Stimulated activated CD8-positive, alpha-beta memory T cell treated with anti-CD3 and anti-CD28 coated beads, Interleukin-15, amount 100 ng/mL, for 1 hour (primary cell): ENCODE results near the gene CDK18.

ENCODE experiments used
- DNase-seq: peaks from one replicate; pipeline ENCODE4 v3.0.0-alpha.2; 2020; ENCODE audit warnings: low read depth

The CDK18 gene

DNA sequence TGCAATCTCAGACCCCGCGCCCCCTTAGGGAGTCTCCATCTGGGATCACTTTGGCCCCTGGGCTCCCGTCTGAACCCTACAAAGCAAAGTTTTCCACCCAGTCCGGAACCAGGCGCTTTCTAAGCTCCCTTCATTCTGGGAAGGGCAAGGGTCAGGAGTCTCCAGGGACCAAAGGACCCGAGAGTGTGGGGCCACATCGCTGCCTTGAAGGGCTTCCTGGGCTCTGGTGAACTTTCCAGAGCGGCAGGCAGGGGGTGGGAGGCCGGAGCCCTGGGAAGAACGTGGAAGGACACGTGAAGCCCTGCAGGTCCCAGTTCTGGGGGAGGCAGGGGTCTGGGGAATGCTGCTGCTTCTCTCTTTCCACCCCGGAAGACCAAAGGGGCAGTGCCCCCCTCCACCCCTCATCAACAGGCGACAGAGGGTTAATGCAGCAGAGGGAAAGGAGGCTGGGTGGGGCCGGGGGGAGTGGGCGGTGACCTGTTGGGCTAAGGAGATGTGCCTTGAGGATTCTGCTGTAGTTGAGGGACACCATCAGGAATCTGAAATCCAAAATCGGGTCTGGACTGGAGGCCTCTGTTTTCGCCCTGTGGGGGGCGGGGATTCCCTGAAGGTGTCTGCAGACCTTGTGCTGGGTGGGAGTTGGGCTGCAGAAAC is 734 bp downstream of the CDK18 start:
- no peak for DNase-seq

DNA sequence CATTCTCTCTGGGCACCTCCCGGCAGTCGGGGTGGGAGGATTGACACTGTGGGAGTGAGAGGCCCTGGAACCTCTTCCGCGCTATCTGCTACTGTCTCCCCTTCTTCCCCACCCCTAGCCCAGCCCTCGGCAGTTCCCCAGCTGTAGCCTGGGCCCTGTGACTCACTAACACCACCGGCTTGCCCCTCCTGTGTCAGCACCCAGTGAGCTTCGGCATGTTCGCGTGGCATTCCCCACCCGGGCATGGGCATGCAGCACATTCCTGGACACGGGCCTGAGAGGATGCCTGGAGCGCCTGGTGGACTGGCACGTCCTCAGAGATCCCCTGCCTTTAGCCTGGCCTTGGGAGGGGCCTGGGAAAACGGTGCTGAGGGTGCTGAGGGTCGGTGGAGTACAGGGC is 1.3 kb downstream of the CDK18 start:
- no peak for DNase-seq

DNA sequence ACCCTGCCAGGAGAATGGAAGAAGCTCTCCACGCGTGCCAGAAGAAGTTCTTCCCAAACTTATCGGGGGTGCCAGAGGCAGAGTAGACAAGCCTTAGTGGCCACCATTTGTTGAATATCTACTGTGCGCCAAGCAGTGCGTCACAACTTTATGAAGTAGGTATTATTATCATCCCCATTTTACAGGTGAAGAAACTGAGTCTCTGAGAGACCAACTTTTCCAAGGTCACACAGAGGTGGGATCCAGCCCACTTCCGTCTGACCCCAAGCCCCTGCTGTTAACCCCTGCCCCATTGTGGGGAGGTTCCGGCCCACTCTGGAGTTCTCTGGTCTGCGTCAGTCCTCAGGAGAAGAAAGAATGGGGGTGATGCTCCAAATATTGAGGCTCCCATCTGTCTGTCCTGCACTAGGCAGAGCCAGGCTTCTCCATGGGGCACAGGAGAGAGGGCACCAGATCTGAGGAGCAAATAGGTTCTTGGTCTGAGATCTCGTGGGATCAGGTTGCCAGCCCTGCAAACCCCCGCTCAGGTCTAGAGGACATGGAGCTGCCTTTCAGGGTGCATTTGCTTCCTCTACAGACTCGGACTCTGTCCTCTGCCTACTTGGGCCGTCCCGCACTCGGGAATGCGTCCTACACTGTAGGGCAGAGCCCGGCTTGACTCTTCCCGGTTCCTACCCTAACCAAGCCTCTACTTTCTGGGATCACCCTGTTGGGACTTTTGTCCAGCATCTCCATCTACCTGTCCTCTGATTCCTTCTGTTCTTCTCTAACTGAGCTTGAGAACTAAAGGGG is 2.1 kb downstream of the CDK18 start:
- no peak for DNase-seq

DNA sequence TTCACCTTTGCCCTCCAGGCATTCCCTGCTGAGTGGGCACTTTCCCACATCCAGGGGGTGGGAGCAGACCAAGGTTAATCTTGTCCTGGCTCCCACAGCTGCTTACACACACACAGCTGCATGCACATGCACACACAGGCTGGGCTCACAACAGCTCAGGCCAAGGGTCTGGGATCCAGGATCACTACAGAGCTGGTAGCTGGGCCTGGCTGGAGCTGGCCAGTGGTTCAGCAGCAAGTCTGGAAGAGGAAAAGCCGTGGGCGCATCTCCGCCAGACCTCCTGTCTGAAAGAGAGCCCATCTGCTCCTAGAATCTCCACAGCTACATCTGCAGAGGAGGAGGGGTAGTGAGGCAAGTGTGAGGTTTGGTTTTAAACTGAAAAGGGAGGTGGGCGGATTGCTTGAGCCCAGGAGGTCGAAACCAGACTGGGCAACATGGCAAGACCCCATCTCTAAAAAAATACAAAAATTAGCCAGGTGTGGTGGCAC is 3.8 kb downstream of the CDK18 start:
- no peak for DNase-seq

DNA sequence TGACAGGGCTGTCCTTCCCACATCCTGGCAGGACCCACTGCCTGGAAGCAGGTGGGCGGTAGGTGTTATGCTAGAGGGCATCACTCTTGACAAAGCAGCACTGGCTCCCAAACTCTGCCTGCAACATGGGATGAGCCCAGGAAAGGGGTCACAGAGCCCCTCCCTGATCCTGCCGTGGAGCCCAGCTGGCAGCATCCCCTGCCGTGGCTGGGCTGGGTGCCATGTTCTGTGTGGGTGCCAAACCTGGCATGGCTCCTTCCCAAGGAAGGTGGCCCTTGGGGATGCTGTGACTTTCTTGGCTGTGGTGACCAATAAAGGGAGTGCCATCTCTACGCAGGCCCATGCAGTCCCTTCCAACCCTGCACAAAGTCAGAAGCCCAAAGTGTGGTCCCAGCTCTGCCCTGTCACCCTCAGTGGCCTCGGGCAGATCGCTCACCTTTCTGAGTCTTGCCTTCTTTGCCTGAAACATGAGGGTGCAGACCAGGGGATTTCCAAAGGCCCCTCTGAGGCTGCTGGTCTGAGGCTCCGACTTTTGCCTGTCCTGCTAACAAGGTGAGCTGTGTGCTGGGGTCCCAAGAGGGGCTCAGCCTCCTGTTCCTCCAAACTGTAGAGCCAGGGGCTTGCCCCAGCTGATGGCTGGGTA is 6.0 kb downstream of the CDK18 start:
- DNase-seq, result no peak

DNA sequence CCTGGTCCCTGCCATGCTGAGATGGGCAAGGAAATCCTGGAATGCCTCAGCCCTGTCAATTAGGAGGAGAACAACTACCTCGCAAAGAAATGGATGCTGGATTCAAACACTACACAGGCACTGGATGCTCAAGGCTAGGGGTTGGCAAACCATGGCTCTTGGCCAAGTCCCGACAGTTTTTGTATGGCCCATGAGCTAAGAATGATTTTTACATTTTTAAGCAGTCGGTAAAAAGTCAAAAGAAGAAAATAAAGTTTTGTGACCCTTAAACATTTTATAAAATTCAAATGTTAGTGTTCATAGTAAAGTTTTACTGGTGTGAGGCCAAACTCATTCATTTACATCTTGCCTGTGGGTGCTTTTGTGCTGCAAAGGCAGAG is 6.5 kb downstream of the CDK18 start:
- no peak for DNase-seq

DNA sequence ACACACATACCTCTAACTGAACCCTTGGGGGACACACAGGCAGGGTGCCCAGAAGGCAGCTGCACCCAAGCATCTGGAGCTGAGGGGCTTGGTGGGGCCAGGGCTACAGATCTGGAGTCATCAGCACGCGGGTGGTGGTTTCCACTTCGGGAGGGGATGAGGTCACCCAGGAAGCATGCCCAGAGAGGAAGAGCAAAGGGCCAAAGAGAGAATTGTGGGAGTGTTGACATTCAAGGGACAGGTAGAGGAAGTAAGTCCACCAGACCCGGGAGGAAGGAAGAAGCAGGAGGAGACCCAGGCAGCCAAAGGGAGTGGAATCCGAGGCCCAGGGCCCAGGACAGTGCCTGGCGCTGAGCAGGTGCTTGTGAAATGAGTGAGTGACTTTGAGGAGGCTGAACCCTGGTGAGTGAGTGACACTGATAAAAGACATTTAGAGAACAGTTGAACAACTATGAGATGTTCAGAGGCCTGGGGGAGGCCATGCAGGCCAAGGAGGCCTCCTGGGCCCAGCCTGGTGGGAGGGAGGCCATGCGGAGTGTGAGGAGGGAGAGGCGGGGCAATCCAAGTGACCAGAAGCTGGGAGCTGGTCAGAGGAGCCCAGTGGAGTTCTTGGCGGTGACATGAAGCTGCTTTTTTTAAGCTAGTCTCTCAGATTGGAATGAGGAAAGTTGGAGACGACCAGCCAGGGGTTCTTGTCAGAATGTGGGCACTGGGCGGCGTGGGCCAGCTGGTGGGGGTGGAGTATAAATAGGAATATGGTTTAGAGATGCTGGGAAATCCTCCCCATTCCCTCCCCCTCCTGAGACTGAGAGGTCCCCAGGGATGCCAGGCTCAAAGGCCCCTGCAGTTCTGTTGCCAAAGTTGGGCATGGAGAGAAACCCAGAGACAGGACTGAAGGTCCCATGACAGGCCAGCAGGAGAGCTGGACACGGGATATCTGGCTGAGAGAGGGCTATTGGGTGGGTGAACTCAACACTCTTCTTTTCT is 7.9 kb downstream of the CDK18 start:
- DNase-seq, result no peak

DNA sequence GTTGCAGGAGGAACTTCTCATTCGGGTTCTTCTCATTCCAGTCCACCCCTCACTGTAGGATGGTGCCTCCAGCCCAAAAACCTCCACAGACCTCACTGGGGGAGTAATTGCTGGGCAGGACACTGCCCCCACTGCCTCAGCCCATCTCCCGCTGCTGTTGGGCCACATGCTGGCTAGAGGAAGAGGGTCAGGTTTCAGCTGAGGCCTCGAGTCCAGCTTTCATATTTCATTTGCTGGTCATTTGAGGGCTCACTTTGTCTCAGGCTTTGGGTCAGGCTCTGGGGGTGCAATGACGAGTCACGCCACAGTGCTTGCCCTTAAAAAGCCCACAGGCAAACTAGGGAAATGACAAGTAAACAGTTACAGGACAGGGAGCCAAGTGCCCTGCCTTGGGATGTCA is 9.3 kb downstream of the CDK18 start:
- DNase-seq, result no peak

DNA sequence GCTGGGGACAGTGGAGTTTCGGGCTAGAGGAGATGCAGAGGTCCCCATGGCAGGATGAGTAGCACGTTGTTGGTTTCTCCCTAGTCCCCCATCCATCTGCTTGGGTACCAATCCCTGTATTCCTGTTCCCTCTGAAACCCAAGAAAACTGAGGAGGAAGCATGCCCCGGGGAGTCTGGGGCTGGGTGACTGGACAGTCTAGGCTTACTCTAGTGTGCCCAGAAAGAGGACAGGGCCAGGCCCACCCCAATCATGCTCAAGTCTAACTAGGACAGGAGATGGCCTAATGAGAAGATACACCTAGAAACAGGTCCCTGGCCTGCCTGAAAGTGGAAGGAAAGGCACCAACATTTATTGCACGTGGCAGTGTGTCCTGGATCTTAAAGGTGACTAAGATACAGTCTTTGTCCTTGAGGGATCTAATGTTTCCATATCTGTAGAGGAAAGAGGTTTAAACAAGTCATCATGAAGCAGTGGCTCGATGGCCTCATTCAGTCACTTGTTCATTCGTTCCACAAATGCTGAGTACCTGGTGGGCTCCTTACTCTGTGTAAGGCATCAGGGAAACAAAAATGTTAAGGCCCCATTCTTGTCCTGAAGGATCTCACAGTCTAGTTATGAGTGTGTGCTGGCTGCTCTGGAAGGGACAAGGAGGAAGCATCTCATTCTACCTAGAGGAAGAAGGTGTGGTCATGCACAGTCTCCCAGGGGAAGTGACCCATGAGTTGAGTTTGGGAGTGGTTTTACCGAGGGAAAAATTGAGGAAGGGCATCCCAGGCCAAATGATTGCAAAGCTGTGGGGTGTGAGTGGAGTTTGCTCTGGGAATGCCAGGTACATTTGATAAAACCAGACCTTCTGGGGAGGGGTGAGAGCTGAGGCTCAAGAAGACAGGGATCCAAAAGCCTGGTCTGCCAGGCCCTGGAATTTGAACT is 10.0 kb downstream of the CDK18 start:
- DNase-seq, result no peak

DNA sequence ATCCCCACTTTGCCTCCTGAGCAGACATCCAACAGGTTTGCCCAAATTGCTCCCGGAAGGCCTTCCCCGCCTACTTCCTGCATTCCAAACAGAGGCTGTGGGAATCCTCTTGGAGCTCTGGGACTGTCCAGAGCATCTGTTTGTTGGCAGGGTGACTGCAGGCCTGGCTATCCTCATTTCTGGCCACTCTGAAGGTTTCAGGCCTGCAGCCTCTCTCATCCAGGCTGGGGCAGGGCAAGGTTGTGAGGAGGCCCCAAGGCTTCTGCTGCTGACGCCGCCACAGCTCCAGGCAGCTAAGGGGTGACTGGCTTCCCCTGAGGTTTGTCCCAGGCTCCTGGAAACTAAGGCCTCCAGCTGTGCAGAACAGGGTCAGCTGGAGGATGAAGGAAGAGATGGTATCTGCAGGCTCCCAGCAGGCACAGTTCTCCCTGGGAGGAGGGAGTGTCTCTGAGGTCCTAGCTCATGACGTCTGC is 11.3 kb downstream of the CDK18 start:
- DNase-seq, result no peak

DNA sequence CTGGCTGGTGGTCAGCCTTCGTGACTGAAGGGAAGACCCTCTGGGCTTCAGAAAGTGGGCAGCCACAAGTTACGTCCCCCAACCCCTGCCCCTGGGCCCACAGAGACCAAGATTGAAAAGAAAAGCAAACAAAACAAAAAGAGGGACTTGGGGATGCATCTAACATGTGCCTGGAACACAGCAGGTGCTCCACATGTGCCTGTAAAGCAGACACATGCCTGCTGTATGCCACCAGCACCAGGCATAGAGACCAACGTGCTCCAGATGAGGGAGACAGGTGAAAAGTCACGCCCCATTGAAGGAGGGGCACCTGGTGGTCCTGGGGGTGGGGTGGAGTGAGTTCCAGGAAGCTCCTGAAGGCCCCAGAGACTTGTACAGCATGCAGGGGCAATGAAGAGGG is 11.9 kb downstream of the CDK18 start:
- DNase-seq, result no peak

DNA sequence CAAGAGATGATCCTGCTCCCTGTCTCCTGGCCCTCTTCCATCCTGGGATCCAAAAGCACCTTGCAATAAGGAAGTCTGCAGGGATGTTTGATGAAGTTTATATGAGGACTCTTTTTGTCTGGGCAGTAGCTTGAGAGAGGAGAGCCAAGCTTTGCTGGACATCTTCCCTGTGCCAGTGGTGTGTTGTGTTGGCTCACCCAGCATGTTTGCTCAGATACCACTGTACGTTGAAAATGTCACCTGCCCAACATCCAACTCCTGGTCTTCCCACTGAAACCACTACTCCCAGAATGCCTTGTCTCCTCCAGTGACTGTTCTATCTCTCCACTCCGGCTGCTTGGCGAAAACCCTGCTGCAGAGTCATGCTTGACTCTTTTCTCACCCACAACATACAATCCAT is 12.8 kb downstream of the CDK18 start:
- no peak for DNase-seq

DNA sequence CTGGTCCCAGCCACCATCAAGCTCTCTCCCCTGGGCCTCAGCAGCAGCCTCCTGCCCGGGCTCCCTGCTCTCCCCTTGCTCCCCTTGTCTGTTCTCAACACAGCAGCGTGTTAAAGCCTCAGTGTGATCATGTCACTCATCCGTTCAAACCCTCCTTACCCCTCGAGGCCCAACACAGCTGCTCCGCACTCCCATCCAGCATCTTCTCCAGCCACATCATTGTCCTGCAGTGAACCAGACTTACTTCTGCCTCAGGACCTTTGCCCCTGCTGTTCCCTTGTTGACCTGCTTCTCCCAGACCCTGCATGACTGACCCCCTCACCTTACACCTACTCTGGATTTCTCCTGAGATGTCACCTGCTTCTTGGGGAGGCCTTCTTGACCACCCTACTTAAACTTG is 13.3 kb downstream of the CDK18 start:
- no peak for DNase-seq

DNA sequence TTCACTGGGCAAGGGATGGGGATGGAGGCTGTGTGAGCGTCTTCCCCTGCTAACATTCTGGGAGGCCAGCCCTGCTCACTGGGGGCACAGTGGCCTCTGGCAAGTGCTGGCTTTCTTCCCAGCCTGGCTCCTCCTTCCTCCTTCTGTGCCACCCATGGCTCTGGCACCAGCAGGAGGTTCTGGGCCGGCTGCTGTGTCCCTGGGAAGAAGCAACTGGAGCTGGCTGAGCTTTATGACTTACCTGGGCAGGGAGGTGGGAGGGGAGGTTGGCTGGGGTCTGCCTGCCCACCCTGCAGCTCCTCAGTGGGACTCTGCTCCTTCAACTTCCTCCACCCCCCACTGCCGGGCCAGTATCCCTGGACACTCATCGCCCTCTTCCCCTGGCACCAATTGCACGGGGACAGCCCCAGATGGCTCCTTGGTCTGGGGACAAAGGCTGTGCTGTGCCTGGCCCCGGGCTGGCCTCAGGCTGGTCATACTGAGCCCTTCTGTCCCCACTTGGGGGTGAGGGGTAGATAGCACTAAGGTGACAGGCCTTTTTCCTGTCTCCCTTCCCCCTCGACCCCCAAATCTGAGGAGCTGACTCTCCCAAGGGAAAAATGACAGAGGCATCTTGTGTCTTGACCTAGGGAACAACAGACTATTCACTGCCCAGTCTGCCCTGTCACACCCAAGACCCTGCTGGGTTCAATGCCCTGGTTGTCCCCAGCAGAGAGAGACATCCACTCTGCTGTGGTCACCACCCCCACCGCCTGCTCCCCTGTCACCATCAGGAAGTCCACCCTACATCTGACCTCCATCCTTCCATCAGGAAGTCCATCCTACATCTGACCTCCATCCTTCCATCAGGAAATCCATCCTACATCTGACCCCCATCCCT is 14.4 kb downstream of the CDK18 start:
- DNase-seq, result no peak

DNA sequence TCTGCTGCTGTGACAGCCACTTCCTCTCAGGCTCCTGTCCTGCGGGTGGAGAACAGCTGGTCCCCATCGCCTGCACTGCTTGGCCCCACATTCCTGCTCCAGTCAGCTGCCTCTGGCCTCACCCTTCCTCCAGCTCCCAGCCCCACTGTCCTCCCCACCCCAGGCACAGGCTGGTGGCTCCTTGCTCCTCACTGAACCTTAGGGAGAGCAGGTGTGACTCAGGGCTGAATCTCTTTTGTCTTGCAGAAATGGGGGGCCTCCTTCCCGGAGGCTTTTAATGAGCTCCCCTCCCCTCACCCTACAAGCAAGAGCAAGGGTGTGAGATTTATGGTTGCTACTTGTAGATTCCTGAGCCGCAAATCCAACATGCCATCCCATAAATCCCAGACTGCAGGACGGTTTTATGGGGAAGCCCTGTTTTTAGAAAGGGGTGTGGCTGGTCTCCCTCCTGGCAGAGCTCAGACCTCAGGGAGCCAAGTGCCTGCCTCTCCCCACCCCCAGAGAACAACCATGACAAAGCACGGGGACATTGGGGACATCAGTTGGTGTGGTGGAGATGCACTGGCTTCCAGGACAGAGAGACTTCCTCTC is 15.2 kb downstream of the CDK18 start:
- DNase-seq, result no peak

DNA sequence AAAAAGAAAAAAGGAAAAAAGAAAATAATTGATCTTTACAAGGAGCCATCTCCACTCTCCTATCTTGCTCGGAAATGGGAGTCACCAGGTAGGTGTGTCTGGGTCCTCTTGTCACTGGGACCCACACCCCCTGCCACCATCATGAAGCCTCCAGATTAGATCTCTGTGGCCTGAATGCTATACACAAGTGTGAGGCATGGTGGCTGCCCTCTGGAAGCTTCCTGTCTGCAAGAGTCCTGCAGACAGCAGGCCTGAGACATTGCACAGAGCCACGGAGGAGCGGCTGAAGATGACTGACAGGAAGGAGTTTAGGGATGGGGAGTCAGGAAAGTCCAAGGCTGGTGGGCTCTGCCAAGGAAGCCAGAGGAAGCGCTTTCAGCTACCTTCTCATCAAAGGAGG is 16.2 kb downstream of the CDK18 start:
- no peak for DNase-seq

DNA sequence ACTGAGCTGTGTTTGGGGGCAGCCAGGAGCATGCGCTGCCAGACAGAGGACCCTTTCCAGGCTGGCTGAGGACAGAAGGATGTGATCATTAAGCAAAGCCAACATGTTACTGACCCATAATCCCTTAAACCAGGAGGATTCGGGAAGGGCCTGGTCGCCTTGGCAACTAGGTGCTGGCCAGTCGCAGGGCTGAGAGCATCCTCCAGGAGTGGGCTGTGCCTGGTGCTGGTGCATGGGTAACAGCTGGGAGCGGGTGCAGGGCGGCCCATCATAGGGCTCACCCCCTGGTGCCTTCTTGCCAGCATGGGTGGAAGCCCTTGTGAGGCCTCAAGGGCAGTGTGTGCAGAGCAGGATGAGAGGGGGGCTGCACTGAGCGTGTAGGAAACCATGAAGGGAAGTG is 17.2 kb downstream of the CDK18 start:
- DNase-seq, result no peak

DNA sequence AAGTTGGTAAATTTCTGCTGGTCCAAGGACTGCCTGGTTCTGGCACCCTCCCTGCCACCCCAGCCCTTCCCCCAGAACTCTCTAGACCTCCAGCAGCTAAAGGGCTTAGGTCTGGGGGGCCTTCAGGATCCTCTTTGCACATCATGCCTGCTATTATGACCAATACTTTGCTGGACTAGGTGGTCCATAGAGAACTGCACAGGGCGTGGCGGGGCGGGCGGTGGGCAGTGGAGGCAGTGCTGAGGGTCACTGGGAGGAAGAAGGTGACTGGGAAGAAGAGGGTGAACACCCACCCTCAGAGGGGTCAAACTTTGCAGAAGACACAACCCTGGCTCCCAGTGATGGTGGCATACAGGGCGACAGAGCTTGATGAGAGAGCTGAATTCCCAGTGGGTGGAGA is 18.2 kb downstream of the CDK18 start:
- DNase-seq, result no peak

DNA sequence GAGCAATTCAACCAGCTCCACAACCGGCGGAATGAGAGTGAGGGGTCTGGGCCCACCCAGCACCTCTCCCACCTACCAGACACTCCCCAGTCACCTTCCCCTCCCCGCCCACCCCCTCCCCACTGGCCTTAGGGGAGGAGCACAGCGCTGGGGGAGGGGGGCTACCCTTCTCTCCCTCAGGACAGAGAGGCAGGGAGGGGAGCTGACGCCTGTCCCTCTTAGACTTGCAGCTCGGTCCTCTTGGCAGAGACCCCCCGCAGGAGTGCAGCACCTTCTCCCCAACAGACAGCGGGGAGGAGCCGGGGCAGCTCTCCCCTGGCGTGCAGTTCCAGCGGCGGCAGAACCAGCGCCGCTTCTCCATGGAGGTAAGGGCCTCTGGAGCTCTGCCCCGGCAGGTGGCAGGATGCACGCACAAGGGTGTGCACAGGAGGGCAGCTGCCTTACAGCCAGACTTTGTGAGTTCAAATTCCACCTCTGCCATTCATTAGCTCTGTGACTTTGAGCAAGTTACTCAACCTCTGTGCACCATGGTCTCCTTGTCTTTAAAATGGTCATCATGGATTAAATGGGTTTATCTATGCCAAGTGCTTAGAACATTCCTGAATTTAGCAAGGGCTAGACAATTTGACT is 18.9 kb downstream of the CDK18 start:
- DNase-seq, result no peak
